BLaER1 (cell line): ENCODE results near the gene DLK1.

ENCODE experiments used
- H3K27ac ChIP-seq: shearing (Covaris generic); formaldehyde crosslinking; 2 replicates; pipeline ENCODE4 v1.8.1; 2022
- H3K27me3 ChIP-seq: shearing (Covaris generic); formaldehyde crosslinking; 2 replicates; pipeline ENCODE4 v1.8.1; 2022
- H3K36me3 ChIP-seq: shearing (Covaris generic); formaldehyde crosslinking; 2 replicates; pipeline ENCODE4 v1.8.1; 2022
- H3K4me1 ChIP-seq: shearing (Covaris generic); formaldehyde crosslinking; 2 replicates; pipeline ENCODE4 v1.8.1; 2022
- H3K4me2 ChIP-seq: shearing (Covaris generic); formaldehyde crosslinking; 2 replicates; pipeline ENCODE4 v1.8.1; 2022
- H3K4me3 ChIP-seq: shearing (Covaris generic); formaldehyde crosslinking; 2 replicates; pipeline ENCODE4 v1.8.1; 2022
- H3K9ac ChIP-seq: shearing (Covaris generic); formaldehyde crosslinking; 2 replicates; pipeline ENCODE4 v1.8.1; 2022
- H3K9me3 ChIP-seq: shearing (Covaris generic); formaldehyde crosslinking; 2 replicates; pipeline ENCODE4 v1.8.1; 2022
- H4K20me1 ChIP-seq: shearing (Covaris generic); formaldehyde crosslinking; 2 replicates; pipeline ENCODE4 v1.8.1; 2022
- Cebpa-rat ChIP-seq: shearing (Covaris generic); IDR thresholded peaks from 2 replicates; pipeline ENCODE4 v1.8.1; 2022

Gene DLK1

DNA sequence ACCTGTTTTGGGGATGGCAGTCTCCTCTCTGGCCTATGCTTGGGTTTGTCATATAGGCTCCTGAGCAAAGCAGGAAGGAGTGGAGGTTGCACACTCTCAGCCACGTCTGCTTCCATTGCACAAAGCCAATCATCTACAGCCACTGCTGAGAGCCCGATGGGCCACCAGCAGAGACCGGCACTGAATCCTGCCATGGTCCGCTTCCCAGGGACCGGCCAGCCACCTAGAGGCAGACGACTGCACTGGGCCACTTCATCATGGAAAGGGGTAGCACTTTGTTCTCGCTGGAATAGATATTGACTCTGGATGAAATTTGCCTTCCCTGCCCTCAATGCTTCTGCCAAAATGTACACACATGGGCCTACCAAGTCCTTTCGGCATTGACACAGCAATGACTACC is 22.3 kb downstream of the DLK1 start:
- Histone ChIP-seq H3K4me3 (no peak overlapping the region), H3K36me3 (no peaks in the 10 kb centered on the region), H3K4me2 (no peak overlapping the region), H3K27me3 (no peaks in the 10 kb centered on the region), H3K9ac (no peak overlapping the region), H3K9me3 (no peaks in the 10 kb centered on the region), H3K4me1 (no peaks in the 10 kb centered on the region), H4K20me1 (no peaks in the 10 kb centered on the region), H3K27ac (no peak overlapping the region)
- TF ChIP-seq Cebpa-rat, result no peak

GRCh38 chr14:100749967-100750597 is 23.4 kb downstream of the DLK1 start:
- no peaks in the 10 kb centered on the region for H3K9me3 ChIP-seq
- H3K36me3 ChIP-seq, result no peaks in the 10 kb centered on the region
- H4K20me1 ChIP-seq, result no peaks in the 10 kb centered on the region
- no peak overlapping the region for H3K4me3 ChIP-seq
- H3K4me1 ChIP-seq, result no peaks in the 10 kb centered on the region
- no peak overlapping the region for H3K9ac ChIP-seq
- no peak for TF ChIP-seq Cebpa-rat
- H3K27me3 ChIP-seq, result no peaks in the 10 kb centered on the region
- no peak overlapping the region for H3K27ac ChIP-seq
- H3K4me2 ChIP-seq, result no peak overlapping the region

DNA sequence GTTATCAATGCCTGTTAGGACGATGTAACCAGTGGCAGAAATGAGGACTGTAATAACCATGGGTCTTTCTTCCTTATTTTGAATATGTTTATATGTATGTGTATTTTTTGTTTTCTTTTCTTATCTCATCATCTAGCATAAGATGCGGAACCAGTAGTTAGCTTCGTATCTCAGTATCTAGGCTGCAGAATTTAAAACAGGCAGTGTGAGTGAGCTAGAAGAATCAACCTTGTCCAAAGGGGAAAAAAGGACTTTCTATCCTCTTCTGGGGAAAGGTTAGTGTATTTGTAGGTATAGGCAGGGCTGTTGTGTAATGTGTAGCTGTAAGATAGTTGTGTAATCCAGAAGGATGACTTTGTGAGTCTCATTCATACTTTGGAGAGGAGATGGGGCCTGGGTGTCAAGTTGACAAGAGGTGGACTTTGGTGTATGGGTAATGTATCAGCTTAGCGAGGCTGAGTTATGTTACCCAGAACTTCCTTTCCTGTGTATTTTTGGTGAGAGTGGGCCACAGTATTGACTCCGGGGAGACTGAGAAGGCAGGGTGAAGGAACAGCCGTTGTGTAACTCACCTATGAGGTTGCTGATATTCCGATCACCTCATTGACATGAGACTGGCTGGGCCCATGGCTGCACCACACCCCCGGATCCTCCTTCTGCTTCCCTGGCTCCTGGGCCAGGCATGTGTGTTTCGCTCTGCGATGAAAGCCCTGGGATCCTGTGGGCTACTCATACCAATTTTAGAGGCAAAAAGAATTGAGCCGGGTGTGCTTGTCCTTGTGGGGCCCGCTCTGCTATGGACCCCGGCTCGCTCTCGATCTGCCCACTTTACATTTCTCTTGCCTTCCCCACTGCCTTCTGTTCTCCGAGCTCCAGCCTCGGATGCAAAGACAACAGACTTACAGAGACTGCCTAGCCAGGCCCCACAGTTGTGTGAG is 24.3 kb downstream of the DLK1 start:
- Histone ChIP-seq H4K20me1 (no peaks in the 10 kb centered on the region), H3K27me3 (no peaks in the 10 kb centered on the region), H3K36me3 (no peaks in the 10 kb centered on the region), H3K4me1 (no peaks in the 10 kb centered on the region), H3K9ac (no peak overlapping the region), H3K9me3 (no peaks in the 10 kb centered on the region), H3K4me3 (no peak overlapping the region), H3K4me2 (no peak overlapping the region), H3K27ac (no peak overlapping the region)
- no peak for TF ChIP-seq Cebpa-rat

- Histone ChIP-seq H3K27ac (no peak overlapping the region), H3K4me3 (no peak overlapping the region), H3K27me3 (no peaks in the 10 kb centered on the region), H3K9ac (no peak overlapping the region), H3K36me3 (no peaks in the 10 kb centered on the region), H3K9me3 (no peaks in the 10 kb centered on the region), H3K4me1 (no peaks in the 10 kb centered on the region), H3K4me2 (no peak overlapping the region), H4K20me1 (no peaks in the 10 kb centered on the region)
- TF ChIP-seq Cebpa-rat, result no peak
Observed at GRCh38 chr14:100754020-100754419, 27.3 kb downstream of the DLK1 start.

GRCh38 chr14:100755649-100756048 is 29.0 kb downstream of the DLK1 start:
- Histone ChIP-seq H3K9me3 (no peaks in the 10 kb centered on the region), H3K36me3 (no peaks in the 10 kb centered on the region), H3K9ac (no peak overlapping the region), H3K4me2 (no peak overlapping the region), H3K4me3 (no peak overlapping the region), H4K20me1 (no peaks in the 10 kb centered on the region), H3K27ac (no peak overlapping the region), H3K4me1 (no peaks in the 10 kb centered on the region), H3K27me3 (no peaks in the 10 kb centered on the region)
- no peak for TF ChIP-seq Cebpa-rat

- Histone ChIP-seq H3K27ac (no peak overlapping the region), H4K20me1 (no peaks in the 10 kb centered on the region), H3K4me3 (no peak overlapping the region), H3K27me3 (no peaks in the 10 kb centered on the region), H3K36me3 (no peaks in the 10 kb centered on the region), H3K9ac (no peak overlapping the region), H3K4me2 (no peak overlapping the region), H3K9me3 (no peaks in the 10 kb centered on the region), H3K4me1 (no peaks in the 10 kb centered on the region)
- no peak for TF ChIP-seq Cebpa-rat
Observed at GRCh38 chr14:100761481-100761880, 34.8 kb downstream of the DLK1 start.

DNA sequence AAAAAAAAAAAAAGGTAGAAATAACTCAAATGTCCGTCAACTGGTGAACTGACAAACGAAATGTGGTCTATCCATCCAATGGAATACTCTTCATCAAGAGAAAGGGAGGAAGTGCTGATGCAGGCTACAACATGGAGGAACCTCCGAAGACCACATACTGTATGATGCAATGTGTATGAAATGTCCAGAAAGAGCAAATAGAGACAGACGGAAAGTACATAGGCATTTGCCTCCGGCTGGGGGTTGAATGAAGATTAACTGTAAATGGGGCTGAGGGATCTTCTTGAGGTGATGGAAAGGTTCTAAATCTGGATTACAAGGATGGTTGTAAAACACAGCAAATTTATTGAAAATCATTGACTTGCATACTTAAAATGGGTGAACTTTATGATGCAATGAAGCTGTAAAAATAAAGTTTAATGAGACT is 35.4 kb downstream of the DLK1 start:
- Histone ChIP-seq H3K4me1 (no peaks in the 10 kb centered on the region), H3K4me2 (no peak overlapping the region), H3K27me3 (no peaks in the 10 kb centered on the region), H3K9me3 (no peaks in the 10 kb centered on the region), H3K27ac (no peak overlapping the region), H4K20me1 (no peaks in the 10 kb centered on the region), H3K9ac (no peak overlapping the region), H3K4me3 (no peak overlapping the region), H3K36me3 (no peaks in the 10 kb centered on the region)
- no peak for TF ChIP-seq Cebpa-rat

DNA sequence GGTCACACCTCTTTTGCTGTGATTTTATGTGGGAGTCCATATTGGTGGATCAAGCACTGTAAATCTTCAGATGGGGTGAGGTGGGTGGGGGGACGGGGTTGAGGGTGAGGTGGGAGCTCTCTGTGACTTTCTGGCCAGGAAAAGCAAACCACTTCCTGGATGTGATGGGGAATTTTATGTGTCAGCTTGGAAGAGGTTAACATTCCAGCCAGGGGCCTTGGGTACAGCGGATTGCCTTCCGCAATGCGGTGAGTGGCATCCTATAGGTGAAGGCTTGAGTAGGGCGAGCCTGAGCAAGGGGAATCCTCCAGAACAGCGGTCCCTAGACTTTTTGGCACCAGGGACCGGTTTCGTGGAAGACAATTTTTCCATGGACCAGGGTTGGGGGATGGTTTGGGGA is 36.2 kb downstream of the DLK1 start:
- no peak overlapping the region for H3K27ac ChIP-seq
- H4K20me1 ChIP-seq, result no peaks in the 10 kb centered on the region
- H3K4me1 ChIP-seq, result no peaks in the 10 kb centered on the region
- H3K9me3 ChIP-seq, result no peaks in the 10 kb centered on the region
- H3K4me2 ChIP-seq, result no peak overlapping the region
- no peak overlapping the region for H3K4me3 ChIP-seq
- H3K9ac ChIP-seq, result no peak overlapping the region
- no peak for TF ChIP-seq Cebpa-rat
- H3K36me3 ChIP-seq, result no peaks in the 10 kb centered on the region
- no peaks in the 10 kb centered on the region for H3K27me3 ChIP-seq

DNA sequence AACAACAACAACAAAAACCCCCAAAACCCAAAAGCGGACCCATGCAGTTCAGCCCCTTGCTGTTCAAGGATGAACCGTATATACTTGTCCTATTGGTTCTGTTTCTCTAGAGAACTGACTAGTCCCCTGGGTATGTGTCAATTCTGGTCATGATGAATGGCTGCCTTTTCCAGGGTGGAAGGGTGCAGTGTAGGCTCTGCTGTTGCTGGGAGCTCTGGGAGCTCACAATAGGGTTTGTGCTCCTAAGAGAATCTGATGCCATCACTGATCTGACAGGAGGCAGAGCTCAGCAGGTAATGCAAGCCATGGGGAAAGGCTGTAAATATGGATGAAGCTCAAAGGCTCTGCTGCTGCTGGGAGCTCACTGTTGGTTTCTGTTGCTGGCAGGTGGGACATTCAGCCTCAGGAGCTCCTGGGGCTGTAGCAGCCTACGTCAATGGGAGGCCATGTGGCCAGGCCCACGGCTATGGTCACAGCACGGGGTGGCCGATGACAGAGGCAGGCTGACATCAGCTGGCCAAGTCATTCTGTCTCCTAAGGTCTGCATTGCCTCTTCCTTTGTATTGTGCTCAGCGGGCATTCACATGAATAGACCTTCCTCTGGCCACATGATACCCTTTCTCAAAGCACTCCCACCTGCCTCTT is 37.9 kb downstream of the DLK1 start:
- H3K9ac ChIP-seq, result no peak overlapping the region
- H3K4me2 ChIP-seq, result no peak overlapping the region
- no peaks in the 10 kb centered on the region for H3K36me3 ChIP-seq
- H4K20me1 ChIP-seq, result no peaks in the 10 kb centered on the region
- no peak overlapping the region for H3K27ac ChIP-seq
- no peaks in the 10 kb centered on the region for H3K9me3 ChIP-seq
- TF ChIP-seq Cebpa-rat, result no peak
- H3K27me3 ChIP-seq, result no peaks in the 10 kb centered on the region
- H3K4me3 ChIP-seq, result no peak overlapping the region
- no peaks in the 10 kb centered on the region for H3K4me1 ChIP-seq

GRCh38 chr14:100765296-100765695 is 38.6 kb downstream of the DLK1 start:
- no peaks in the 10 kb centered on the region for H3K36me3 ChIP-seq
- no peak overlapping the region for H3K4me2 ChIP-seq
- no peak for TF ChIP-seq Cebpa-rat
- H3K4me3 ChIP-seq, result no peak overlapping the region
- H3K27ac ChIP-seq, result no peak overlapping the region
- H3K9ac ChIP-seq, result no peak overlapping the region
- H3K9me3 ChIP-seq, result no peaks in the 10 kb centered on the region
- H4K20me1 ChIP-seq, result no peaks in the 10 kb centered on the region
- no peaks in the 10 kb centered on the region for H3K27me3 ChIP-seq
- H3K4me1 ChIP-seq, result no peaks in the 10 kb centered on the region
